ENCODE data around the gene SHPK.

The SHPK gene

GRCh38 chr17:3658784-3659449 is 22.9 kb upstream of the SHPK start:
- Histone ChIP-seq H3K36me3 (ENCODE audit: insufficient read depth, insufficient read length, low read length) (peaks cover 53% of the 10 kb centered on the region), H3K4me1 (ENCODE audit: insufficient read depth, insufficient read length) (peaks cover 11% of the 10 kb centered on the region), H3K4me3 (ENCODE audit: insufficient read length, low read depth) (no peak overlapping the region), H3K9me3 (ENCODE audit: insufficient read depth, low read length) (no peaks in the 10 kb centered on the region), H3K9ac (ENCODE audit: insufficient read length, low read depth) (no peak overlapping the region), H3K27me3 (ENCODE audit: insufficient read depth, insufficient read length) (no peaks in the 10 kb centered on the region)
- TF ChIP-seq SUZ12 (IDR thresholded peaks at IDR 0.05; ENCODE audit: extremely low read depth, insufficient read depth, insufficient read length) (no peak), YY1 (IDR thresholded peaks at IDR 0.05; ENCODE audit: insufficient read depth, insufficient read length) (no peak), ZNF274 (IDR thresholded peaks at IDR 0.05; ENCODE audit: low read depth, low read length) (no peak)
- DNase-seq (ENCODE audit: low read depth, low spot score): no peak

- H3K27me3 ChIP-seq (ENCODE audit: insufficient read depth, insufficient read length): no peaks in the 10 kb centered on the region
- TF ChIP-seq YY1 (IDR thresholded peaks at IDR 0.05; ENCODE audit: insufficient read depth, insufficient read length): no peak
- no peak overlapping the region for H3K4me3 ChIP-seq (ENCODE audit: insufficient read length, low read depth)
- H3K4me1 ChIP-seq (ENCODE audit: insufficient read depth, insufficient read length): peaks cover 11% of the 10 kb centered on the region
- H3K9ac ChIP-seq (ENCODE audit: insufficient read length, low read depth): no peak overlapping the region
- DNase-seq (ENCODE audit: low read depth, low spot score): no peak
- H3K9me3 ChIP-seq (ENCODE audit: insufficient read depth, low read length): no peaks in the 10 kb centered on the region
- peaks cover 45% of the 10 kb centered on the region for H3K36me3 ChIP-seq (ENCODE audit: insufficient read depth, insufficient read length, low read length)
Observed at GRCh38 chr17:3657874-3658783, 22.1 kb upstream of the SHPK start.

- no peaks in the 10 kb centered on the region for H3K27me3 ChIP-seq (ENCODE audit: insufficient read depth, insufficient read length)
- H3K9ac ChIP-seq (ENCODE audit: insufficient read length, low read depth): no peak overlapping the region
- peaks cover 45% of the 10 kb centered on the region for H3K36me3 ChIP-seq (ENCODE audit: insufficient read depth, insufficient read length, low read length)
- DNase-seq (ENCODE audit: low read depth, low spot score): no peak
- H3K9me3 ChIP-seq (ENCODE audit: insufficient read depth, low read length): no peaks in the 10 kb centered on the region
- H3K4me1 ChIP-seq (ENCODE audit: insufficient read depth, insufficient read length): peaks cover 11% of the 10 kb centered on the region
- H3K4me3 ChIP-seq (ENCODE audit: insufficient read length, low read depth): no peak overlapping the region
- TF ChIP-seq ZNF274 (IDR thresholded peaks at IDR 0.05; ENCODE audit: low read depth, low read length): no peak
- no peak for TF ChIP-seq SUZ12 (IDR thresholded peaks at IDR 0.05; ENCODE audit: extremely low read depth, insufficient read depth, insufficient read length)
- TF ChIP-seq YY1 (IDR thresholded peaks at IDR 0.05; ENCODE audit: insufficient read depth, insufficient read length): no peak
Observed at GRCh38 chr17:3657588-3657869, 21.5 kb upstream of the SHPK start.

GRCh38 chr17:3656755-3657587 is 20.9 kb upstream of the SHPK start:
- H3K9me3 ChIP-seq (ENCODE audit: insufficient read depth, low read length): no peaks in the 10 kb centered on the region
- H3K36me3 ChIP-seq (ENCODE audit: insufficient read depth, insufficient read length, low read length): peaks cover 45% of the 10 kb centered on the region
- DNase-seq (ENCODE audit: low read depth, low spot score): no peak
- no peak for TF ChIP-seq ZNF274 (IDR thresholded peaks at IDR 0.05; ENCODE audit: low read depth, low read length)
- no peak for TF ChIP-seq SUZ12 (IDR thresholded peaks at IDR 0.05; ENCODE audit: extremely low read depth, insufficient read depth, insufficient read length)
- TF ChIP-seq YY1 (IDR thresholded peaks at IDR 0.05; ENCODE audit: insufficient read depth, insufficient read length): no peak
- H3K4me3 ChIP-seq (ENCODE audit: insufficient read length, low read depth): no peak overlapping the region
- no peak overlapping the region for H3K9ac ChIP-seq (ENCODE audit: insufficient read length, low read depth)
- H3K27me3 ChIP-seq (ENCODE audit: insufficient read depth, insufficient read length): no peaks in the 10 kb centered on the region
- peaks cover 11% of the 10 kb centered on the region for H3K4me1 ChIP-seq (ENCODE audit: insufficient read depth, insufficient read length)

- peaks cover 11% of the 10 kb centered on the region for H3K4me1 ChIP-seq (ENCODE audit: insufficient read depth, insufficient read length)
- H3K36me3 ChIP-seq (ENCODE audit: insufficient read depth, insufficient read length, low read length): peaks cover 43% of the 10 kb centered on the region
- TF ChIP-seq YY1 (IDR thresholded peaks at IDR 0.05; ENCODE audit: insufficient read depth, insufficient read length) (no peak), ZNF274 (IDR thresholded peaks at IDR 0.05; ENCODE audit: low read depth, low read length) (no peak), SUZ12 (IDR thresholded peaks at IDR 0.05; ENCODE audit: extremely low read depth, insufficient read depth, insufficient read length) (no peak)
- no peak overlapping the region for H3K9ac ChIP-seq (ENCODE audit: insufficient read length, low read depth)
- no peaks in the 10 kb centered on the region for H3K27me3 ChIP-seq (ENCODE audit: insufficient read depth, insufficient read length)
- H3K9me3 ChIP-seq (ENCODE audit: insufficient read depth, low read length): no peaks in the 10 kb centered on the region
- H3K4me3 ChIP-seq (ENCODE audit: insufficient read length, low read depth): no peak overlapping the region
- no peak for DNase-seq (ENCODE audit: low read depth, low spot score)
Observed at GRCh38 chr17:3656353-3656752, 20.3 kb upstream of the SHPK start.

DNA sequence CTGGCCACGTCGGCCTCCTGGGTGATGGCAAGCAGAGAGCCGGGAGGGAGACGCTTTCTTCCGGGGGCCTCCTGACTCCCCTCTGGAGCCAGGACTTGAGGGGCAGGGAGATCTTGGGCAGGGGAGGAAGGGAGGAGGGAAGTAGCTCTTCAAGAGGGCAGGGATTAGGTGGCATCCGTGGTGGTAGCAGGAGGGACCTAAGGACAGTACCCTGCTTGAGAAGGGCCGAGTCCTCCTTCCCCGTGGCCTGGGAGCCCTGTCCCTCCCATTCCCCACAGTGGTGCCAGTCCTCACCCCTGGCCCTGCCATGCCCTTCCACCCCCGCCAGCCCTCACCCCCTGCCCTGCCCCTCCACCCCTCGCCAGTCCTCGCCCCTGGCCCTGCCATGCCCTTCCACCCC is 19.7 kb upstream of the SHPK start:
- no peak overlapping the region for H3K9ac ChIP-seq (ENCODE audit: insufficient read length, low read depth)
- H3K9me3 ChIP-seq (ENCODE audit: insufficient read depth, low read length): no peaks in the 10 kb centered on the region
- peaks cover 39% of the 10 kb centered on the region for H3K36me3 ChIP-seq (ENCODE audit: insufficient read depth, insufficient read length, low read length)
- DNase-seq (ENCODE audit: low read depth, low spot score): no peak
- no peak overlapping the region for H3K4me3 ChIP-seq (ENCODE audit: insufficient read length, low read depth)
- no peaks in the 10 kb centered on the region for H3K27me3 ChIP-seq (ENCODE audit: insufficient read depth, insufficient read length)
- peaks cover 11% of the 10 kb centered on the region for H3K4me1 ChIP-seq (ENCODE audit: insufficient read depth, insufficient read length)
- no peak for TF ChIP-seq SUZ12 (IDR thresholded peaks at IDR 0.05; ENCODE audit: extremely low read depth, insufficient read depth, insufficient read length)
- TF ChIP-seq ZNF274 (IDR thresholded peaks at IDR 0.05; ENCODE audit: low read depth, low read length): no peak
- TF ChIP-seq YY1 (IDR thresholded peaks at IDR 0.05; ENCODE audit: insufficient read depth, insufficient read length): no peak

Measured in NT2/D1 (cell line).